HG03066 (cell line): ENCODE data around the gene LAMC3.

ENCODE experiments used
- ATAC-seq: cut with Tn5 transposase; IDR thresholded peaks from one replicate; pipeline ENCODE4 v1.9.1; 2021; ENCODE audit warnings: low read depth; ENCODE audit not compliant: unreplicated experiment

The LAMC3 gene

DNA sequence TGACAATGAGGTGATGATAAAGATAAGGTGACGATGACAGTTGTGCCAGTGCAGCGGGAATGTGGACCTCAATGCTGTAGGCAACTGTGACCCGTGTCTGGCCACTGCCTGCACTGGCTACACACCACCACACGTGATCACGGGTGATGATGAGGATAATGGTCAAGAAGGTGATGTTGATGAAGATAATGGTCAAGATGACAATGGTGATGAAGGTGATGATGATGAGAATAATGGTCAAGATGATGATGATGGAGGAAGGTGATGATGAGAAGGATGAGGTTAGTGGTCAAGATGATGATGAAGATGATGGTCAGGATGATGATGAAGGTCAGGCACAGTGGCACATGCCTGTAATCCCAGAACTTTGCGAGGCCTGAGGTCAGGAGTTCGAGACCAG, 56.6 kb downstream of the LAMC3 start:
- no peak for ATAC-seq

DNA sequence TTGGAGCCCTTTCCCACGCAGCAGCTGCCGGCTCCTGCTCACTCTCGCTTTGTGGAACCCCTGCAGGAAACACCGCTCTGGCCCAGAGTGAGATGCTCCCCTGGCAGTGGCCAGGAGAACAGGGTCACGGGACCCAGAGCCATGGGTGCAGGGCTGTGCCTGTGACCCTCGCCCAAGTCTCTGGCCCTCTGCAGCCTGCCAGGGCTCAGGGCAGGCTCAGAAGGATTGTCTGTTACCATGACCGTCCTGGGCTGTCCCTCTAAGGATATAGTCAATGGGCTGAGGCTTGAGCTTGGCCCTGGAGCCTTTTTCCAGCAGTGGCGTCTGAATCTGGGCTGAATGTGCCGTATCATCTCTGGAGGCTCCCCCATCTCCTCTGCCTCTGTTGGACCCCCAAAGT, 58.7 kb downstream of the LAMC3 start:
- no peak for ATAC-seq

DNA sequence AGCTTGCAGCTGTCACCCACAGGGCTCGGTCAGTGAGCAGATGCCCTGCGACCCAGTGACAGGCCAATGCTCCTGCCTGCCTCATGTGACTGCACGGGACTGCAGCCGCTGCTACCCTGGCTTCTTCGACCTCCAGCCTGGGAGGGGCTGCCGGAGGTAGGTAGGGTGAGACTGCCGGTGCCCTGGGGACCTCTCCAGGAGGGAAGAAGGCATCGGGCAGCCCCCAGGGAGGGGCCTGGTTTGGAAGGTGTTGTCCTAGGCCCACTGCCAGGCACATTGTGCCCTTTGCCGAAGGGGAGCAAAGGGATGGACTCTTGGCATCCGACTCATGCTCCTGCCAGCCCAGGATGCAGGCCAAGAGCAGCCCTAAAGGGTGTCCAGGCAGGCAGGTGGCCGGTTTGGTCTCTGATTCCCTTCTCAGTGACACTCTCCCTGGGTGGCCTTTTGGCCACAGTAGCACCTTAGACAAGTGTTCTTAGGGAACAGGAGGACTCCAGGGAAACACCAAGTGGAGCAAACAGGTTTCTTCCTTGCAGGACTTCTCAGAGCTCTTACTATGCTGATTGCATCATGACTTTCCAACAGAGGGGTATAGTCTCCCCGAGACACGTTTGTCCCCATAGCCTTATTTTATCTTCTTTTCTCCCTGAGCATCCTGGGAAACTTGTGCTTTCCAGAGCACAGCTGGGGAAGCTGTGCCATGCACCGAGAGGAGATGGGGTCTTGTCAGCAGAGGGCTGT, 59.3 kb downstream of the LAMC3 start:
- no peak for ATAC-seq

DNA sequence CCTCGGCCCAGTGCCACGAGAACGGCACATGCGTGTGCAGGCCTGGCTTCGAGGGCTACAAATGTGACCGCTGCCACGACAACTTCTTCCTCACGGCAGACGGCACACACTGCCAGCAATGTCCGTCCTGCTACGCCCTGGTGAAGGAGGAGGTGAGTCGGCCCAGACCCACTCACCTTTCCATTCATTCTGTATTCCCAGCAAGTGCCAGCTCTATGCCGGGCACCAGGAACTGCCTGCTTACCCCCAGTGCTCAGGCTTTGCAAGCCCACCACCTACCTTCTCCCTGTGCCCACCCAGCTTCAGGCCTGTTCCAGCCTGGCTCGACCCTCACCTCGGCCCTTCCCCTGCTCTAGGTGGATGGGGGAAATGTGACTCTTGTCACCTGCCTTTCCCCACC, 60.7 kb downstream of the LAMC3 start:
- ATAC-seq = no peak

DNA sequence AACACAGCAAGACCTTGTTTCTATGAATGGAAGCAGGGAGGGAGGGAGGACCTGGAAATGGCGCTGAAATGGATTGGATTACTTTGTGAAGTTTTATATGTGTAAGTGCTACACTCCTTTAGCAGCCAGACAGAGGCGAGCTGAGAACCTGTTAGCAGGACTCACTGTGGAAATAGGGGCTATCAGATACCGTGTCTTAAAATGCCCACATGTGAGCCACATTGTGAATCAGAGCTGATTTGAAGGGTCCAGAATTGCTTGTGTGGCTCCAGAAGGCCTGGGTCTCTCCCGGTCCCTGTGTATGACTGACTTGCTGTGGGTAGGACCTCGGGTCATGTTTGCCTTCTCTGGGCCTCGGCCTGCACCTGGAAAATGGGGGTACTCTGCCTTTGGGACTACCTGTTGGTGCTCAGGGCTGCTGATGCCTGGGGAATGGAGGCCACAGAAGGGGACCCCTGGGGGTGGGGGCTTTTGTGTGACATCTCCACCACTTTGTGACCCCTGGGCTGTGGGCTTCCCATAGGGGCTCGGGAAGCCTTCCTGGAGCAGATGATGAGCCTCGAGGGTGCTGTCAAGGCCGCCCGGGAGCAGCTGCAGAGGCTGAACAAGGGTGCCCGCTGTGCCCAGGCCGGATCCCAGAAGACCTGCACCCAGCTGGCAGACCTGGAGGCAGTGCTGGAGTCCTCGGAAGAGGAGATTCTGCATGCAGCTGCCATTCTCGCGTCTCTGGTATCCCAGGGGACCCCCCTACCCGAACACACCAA, 63.3 kb downstream of the LAMC3 start:
- ATAC-seq = no peak

DNA sequence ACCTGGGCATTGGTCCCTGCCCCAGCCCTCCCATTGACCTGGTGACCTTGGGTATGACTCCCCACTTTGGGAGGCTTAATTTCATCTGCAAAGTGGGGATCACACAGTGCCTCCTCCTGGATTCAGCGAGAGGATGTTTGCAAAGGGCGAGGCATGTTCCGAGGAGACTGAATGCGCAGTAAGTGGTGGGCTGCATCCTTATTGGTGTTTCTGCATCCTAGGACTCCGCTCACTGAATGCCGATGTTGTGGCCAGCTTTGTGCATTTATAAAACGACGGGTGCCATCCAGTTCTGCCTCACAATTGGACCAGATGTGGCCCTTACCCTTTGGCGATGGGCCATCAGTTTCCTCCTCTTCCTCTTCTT, 63.9 kb downstream of the LAMC3 start:
- ATAC-seq = no peak

DNA sequence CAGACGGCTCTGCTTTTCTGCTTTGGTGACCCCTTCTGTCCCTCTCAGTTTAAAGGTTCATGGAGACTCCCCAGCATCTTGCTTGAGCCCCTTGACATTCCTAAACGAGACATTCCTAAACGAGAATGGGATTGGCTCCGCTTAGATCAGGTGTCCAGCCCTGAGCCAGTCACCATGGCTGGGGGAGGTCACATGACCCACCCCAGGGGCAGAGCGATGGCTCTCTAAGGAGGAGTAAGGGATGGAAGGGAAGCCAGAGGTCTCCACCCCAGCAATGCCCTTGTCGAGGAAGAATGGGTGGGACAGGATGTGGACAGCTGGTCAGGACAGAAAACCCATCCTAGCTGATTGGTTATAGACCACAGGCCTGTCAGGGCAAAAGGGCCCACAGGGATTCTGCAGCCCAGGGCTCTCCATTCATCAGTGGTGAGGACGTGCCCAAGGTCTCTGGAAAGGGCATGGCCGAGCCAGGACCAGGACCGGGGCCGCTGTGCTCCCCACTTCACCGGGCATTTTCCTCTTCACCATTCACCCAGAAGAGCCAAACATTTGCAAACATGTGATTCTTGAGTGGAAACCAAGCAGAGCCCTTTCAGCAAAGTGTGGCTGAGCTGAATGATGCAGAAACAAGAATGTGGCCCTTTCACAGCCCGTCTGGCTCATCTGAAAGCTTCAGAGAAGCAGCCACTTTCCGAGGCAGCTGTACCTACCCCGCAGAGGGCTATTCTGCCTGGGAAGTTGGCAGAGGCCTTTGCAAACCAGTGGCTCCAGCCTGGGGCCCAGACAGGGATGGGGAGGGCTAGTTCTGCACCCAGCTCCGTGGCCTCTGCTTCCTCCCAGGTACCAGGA, 67.6 kb downstream of the LAMC3 start:
- no peak for ATAC-seq

DNA sequence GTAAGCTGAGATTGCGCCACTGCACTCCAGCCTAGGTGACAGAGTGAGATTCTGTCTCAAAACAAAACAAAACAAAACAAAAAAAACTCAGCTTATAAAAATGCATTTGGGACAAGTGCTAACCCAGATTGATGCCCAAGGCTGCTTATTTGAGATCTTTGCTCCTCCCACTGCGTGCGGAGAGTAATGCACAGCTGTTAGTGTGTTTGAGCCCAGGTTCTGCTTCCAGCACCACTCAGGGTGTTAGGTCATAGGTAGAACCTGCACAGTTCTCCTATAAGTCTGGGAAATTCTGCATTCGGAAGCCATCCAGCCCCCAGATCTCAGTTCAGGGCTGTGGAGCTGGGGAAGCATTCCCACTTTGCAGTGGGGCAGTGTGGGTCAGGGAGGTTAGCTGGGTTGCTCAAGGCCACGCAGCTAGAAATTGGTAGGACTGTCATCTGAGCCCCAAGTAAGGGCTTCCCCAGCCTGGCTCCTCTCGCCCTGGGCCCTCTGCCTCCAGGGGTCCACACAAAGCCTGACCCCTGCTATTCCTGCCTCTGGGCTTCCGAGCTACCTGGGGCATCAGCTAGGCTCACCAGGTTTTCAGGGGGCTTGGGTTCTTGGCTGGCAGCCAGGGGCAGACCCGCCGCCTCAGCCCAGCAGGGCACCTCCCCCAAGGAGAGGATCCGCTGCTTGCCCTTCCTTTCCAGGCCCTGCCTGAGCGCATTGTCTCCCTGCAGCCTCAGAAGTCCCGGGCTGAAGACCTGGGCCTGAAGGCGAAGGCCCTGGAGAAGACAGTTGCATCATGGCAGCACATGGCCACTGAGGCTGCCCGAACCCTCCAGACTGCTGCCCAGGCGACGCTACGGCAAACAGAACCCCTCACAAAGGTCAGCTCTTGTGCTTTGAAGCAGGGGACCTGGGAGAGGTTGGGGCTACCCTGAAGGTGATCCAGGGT, 69.7 kb downstream of the LAMC3 start:
- ATAC-seq = no peak

DNA sequence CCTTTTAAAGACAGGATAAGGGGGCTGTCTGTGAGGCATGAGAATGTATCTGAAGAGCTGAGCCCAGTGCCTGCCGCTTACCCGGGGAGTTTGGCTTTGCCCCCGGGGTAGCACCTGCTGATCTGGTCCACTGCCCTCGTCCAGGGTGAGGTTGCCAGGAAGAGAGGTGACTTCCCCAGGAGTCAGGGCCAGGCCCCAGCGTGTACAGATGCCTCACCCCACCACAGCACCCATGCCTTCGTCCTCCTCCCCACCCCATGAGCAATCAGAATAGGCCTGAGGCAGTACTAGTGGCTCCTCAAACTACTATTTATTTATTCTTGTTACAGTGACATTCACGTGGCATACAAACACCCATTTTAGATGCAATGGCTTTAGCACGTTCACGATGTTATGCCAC, 71.6 kb downstream of the LAMC3 start:
- ATAC-seq = no peak

DNA sequence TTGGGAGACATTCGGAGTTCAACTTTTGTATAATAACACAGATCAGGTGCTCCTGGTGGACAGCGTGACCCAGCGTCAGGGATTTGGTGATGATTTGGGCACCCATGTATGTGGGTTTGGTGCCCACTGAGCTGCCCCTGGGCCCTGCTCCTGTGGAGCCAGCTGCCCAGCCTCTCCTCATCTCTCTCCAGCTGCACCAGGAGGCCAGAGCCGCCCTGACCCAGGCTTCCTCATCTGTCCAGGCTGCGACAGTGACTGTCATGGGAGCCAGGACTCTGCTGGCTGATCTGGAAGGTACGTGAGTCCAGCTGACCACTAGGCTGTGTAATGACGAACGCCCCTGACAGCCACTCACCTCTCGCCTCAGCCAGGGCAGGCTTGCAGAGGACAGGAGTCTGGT, 72.9 kb downstream of the LAMC3 start:
- no peak for ATAC-seq

DNA sequence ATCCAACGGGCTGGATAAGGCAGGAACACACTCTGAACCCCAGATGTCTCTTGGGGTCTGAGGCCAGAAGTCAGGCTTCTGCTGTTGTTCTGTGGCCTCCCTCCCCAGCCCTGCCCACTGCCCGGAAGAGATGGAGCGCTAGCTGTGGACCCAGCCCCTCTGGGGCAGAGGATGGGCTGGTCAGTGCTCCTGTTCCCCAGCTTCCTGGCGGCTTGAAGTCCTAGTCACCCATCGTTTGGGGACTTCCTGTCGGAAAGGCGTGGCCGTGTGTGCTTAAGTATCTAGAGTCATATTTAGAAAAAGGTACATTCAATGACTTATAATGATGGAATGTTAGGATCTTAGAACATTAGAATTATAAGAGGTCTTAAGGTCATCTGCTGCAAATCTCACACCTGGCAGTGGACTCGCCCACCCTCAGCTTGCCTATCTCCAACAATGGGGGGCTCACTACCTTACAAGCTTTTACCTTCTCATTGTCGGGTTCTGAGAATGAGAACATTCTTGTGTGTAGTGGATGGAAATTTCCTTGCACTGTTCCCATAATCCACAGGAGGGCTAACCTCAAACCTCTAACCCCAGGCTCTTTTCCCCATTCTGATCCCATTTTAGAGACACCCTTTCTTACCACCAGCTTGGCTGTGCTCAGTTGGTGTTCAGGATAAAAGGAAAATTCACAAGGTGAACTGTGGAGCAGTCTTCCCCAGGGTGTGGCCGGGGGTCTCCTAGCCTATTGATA, 74.0 kb downstream of the LAMC3 start:
- ATAC-seq = no peak

DNA sequence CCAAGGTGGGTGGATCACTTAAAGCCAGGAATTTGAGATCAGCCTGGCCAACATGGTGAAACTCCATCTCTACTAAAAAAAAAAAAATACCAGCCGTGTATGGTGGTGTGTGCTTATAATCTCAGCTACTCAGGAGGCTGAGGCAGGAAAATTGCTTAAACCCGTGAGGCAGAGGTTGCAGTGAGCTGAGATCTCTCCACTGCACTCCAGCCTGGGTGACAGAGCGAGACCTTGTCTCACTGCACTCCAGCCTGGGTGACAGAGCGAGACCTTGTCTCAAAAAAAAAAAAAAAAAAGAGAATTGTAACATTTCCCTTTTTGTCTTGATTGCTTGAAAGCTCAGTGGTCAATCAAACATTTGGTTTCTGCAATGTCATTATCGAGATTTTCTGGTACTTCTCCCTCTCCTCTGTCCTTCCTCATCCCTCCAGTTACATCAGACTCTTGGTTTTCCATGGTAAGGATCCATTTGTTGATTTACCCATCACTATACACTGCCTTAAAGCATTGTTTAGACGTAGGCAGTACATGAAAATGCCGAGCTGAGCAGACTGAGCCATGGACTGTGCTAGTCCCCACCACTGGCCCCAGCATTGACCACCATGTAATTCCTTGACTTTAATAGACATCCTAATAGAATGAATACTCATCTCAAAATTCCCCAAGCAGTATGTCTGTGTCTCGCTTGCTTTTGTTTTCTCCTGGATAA, 75.8 kb downstream of the LAMC3 start:
- no peak for ATAC-seq

DNA sequence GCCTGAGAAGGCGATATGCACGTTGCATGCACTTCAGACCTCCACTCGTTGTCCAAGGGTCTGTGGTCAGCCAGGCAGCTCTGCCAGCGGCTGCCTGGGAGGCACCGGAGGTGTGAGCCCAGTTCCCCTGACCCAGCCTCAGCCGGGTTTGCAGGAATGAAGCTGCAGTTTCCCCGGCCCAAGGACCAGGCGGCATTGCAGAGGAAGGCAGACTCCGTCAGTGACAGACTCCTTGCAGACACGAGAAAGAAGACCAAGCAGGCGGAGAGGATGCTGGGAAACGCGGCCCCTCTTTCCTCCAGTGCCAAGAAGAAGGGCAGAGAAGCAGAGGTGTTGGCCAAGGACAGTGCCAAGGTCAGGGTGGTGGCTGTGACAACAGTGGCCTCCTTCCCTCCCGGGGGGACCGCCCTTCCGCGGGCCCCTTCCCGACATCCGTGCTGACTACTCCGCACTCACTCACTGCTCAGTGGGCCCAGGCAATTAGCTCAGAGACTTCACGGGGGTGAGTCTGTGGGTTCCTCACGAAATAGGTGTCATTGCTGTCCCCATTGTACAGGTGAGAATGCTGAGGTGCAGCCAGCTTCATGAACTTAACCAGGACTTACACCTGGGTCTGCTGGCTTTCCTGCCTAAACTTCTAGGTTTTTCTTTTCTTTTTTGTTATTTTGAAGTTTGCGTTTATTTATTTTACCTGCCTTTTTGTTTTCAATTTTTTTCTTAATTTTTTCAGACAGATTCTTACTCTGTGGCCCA, 76.6 kb downstream of the LAMC3 start:
- no peak for ATAC-seq

DNA sequence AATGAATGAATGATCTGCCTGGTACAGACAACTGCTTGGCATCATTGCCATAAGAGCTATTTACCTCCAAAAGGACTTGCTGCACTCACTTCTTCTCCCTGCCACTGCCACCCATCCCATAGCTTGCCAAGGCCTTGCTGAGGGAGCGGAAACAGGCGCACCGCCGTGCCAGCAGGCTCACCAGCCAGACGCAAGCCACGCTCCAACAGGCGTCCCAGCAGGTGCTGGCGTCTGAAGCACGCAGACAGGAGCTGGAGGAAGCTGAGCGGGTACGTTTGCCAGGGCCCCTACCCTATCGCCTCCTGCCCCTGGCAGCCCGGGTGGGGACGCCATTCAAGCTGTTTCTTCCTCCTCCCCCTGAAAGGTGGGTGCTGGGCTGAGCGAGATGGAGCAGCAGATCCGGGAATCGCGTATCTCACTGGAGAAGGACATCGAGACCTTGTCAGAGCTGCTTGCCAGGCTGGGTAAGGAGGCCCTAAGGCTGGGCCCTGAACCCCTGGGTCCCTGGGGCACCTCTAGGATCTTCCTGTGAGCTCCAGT, 78.5 kb downstream of the LAMC3 start:
- no peak for ATAC-seq

DNA sequence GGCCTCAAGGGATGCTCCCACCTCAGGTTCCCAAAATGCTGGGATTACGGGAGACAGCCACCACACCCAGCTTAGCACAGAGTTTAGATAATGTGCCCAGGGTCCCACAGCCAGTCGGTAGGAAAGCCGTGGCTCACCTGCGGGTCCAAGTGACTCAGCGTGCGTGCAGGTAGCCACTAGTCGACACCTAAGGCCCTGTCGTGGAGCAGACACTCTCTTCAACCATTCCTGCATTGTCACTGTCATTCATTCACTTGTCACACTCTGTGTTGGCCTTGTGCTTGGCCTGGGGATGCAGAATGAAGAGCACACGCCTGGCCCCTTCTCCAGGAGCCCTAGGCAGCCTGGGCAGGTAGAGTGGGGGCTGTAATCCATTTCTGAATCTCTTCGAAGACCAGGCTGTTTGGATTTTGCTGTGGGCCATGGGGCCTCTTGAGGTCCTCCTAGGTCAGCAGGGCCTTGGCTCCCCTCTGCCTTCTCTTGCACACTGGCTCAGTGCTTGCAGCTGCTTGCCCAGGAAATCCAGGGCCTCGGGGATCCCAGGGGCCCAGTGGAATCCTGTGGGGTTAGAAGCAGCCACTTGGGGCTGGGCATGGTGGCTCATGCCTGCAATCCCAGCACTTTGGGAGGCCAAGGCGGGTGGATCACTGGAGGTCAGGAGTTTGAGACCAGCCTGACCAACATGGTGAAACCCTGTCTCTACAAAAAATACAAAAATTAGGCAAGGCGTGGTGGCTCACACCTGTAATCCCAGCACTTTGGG, 81.2 kb downstream of the LAMC3 start:
- ATAC-seq = no peak

DNA sequence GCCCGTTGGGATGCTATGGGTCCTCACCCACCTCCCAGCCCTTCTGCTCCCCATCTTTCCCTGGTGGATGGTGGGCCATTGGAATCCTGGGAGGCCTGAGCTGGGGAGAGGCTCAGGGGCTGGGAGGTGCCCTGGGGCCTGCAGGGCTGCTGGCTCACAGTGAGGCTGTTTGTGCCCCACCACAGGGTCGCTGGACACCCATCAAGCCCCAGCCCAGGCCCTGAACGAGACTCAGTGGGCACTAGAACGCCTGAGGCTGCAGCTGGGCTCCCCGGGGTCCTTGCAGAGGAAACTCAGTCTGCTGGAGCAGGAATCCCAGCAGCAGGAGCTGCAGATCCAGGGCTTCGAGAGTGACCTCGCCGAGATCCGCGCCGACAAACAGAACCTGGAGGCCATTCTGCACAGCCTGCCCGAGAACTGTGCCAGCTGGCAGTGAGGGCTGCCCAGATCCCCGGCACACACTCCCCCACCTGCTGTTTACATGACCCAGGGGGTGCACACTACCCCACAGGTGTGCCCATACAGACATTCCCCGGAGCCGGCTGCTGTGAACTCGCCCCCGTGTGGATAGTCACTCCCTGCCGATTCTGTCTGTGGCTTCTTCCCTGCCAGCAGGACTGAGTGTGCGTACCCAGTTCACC, 82.5 kb downstream of the LAMC3 start:
- ATAC-seq = no peak

DNA sequence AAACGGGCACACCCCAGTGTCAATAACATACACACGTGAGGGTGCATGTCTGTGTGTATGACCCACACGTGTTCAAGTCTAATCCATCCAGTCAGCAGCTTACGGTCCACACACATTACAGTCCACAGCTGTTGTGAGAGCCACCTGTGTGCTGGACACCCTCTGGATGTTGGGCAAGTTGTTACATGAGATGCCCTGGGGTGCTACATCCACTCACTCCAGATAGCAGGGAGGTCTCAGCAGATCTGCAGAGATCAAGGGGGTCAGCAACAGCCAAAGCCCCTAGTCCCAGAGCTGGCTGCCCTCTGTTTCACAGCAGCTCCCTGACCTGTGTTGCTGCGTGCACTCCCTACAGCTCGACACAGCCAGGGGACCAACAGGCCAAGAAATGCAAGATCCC, 83.1 kb downstream of the LAMC3 start:
- no peak for ATAC-seq
